Choroid plexus epithelial cell (primary cell): Measurements from ENCODE around the gene TRAPPC12.

Experiments used
- DNase-seq: peaks from one replicate; pipeline ENCODE4 v3.0.0-alpha.2; 2010; ENCODE audit warnings: low read depth
- H3K4me3 ChIP-seq: 2 replicates; pipeline ENCODE4 v1.5.1; 2011; ENCODE audit warnings: low read depth, mild to moderate bottlenecking, control low read depth, low read length, moderate library complexity
- CTCF ChIP-seq: conservative IDR thresholded peaks from 2 replicates; pipeline ENCODE4 v1.5.1; 2011; ENCODE audit warnings: low read depth, mild to moderate bottlenecking, control low read depth, inconsistent platforms, low read length, moderate library complexity

Gene TRAPPC12

GRCh38 chr2:3341336-3341735, 38.2 kb upstream of the TRAPPC12 start:
- TF ChIP-seq CTCF: no peak
- H3K4me3 ChIP-seq: no peak overlapping the region
- no peak for DNase-seq

GRCh38 chr2:3342324-3342723, 37.2 kb upstream of the TRAPPC12 start:
- no peak for DNase-seq
- no peak for TF ChIP-seq CTCF
- no peak overlapping the region for H3K4me3 ChIP-seq

GRCh38 chr2:3343012-3343411, 36.5 kb upstream of the TRAPPC12 start:
- TF ChIP-seq CTCF: no peak
- no peak for DNase-seq
- no peak overlapping the region for H3K4me3 ChIP-seq

GRCh38 chr2:3344897-3345296, 34.6 kb upstream of the TRAPPC12 start:
- H3K4me3 ChIP-seq: no peak overlapping the region
- TF ChIP-seq CTCF: no peak
- no peak for DNase-seq

GRCh38 chr2:3345621-3346020, 33.9 kb upstream of the TRAPPC12 start:
- TF ChIP-seq CTCF: no peak
- H3K4me3 ChIP-seq: no peak overlapping the region
- no peak for DNase-seq

- DNase-seq: no peak
- TF ChIP-seq CTCF: no peak
- no peak overlapping the region for H3K4me3 ChIP-seq
Observed at GRCh38 chr2:3348767-3349166, 30.7 kb upstream of the TRAPPC12 start.

- DNase-seq: peak; percentile 7
- no peak overlapping the region for H3K4me3 ChIP-seq
Observed at GRCh38 chr2:3349211-3349693, 30.2 kb upstream of the TRAPPC12 start.

More at GRCh38 chr2:3349211-3349693, 30.2 kb upstream of the TRAPPC12 start:
- TF ChIP-seq CTCF: no peak
